ENCODE data around the gene TADA2A.
"Not testable (repeated sequence)": the region's sequence is repeated elsewhere in the genome, so short reads cannot be mapped to it uniquely, and the experiment has no call there.

The TADA2A gene

GRCh38 chr17:37405522-37405921 lies 1.2 kb upstream of the TADA2A start:
- not testable (repeated sequence) for DNase-seq

DNA sequence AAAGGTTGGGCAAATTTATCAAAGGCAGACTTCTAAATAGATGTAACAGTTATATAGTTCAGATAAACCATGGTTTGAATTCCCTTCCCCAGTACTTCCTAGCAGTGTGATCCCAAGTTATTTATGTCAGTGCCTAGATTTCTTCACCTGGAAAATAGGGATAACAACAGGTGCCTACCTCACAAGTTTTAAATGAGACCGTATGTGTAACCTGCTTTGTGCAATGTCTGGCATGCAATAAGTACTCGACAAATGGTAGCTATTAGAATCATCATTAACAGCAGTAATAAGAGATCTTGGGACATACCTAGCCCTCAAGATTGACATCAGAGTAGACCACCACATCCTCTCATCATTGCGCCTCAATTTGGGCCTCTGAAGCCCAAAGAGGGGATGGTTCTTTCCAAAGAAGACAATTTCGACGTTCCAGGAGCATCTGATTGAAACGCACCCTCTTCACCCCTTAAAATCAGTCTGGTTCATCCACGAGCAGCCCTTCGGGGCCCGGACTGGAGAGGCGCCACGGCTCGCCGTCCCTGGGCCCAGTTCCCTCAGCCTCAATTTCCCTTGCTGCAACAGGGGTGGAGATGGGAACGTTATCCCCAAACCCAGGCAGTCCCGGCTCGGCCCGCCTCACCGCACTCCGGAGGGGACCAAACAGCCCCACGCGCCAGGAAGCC lies 591 bp upstream of the TADA2A start:
- DNase-seq, result peak; percentile 8

DNA sequence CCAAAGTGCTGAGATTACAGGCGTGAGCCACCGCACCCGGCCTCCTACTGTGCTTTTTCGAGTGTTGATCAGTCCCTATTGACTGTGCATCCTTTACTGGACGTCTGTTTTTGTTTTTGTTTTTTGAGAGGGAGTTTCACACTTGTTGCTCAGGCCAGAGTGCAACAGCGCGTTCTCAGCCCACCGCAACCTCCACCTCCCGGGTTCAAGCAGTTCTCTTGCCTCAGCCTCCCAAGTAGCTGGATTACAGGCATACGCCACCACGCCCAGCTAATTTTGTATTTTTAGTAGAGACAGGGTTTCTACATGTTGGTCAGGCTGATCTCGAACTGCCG lies 1.4 kb downstream of the TADA2A start:
- DNase-seq, result not testable (repeated sequence)

DNA sequence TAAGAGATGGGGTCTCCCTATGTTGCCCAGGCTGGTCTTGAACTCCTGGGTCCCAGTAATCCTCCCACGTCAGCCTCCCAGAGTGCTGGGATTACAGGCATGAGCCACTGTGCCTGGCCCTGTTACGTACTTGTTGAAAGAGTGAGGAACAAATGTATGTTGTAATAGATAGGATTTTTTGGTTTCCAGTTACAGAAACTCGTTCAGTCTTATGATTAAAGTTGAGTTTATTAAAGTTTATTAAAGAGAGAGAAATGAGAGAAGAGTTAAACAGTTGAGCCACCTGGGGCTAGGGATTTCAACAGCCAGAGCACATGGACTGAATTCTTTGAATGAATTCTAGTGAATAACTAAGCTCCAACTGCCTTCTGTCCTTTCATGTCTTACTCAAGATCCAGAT lies 3.7 kb downstream of the TADA2A start:
- no peak for DNase-seq

DNA sequence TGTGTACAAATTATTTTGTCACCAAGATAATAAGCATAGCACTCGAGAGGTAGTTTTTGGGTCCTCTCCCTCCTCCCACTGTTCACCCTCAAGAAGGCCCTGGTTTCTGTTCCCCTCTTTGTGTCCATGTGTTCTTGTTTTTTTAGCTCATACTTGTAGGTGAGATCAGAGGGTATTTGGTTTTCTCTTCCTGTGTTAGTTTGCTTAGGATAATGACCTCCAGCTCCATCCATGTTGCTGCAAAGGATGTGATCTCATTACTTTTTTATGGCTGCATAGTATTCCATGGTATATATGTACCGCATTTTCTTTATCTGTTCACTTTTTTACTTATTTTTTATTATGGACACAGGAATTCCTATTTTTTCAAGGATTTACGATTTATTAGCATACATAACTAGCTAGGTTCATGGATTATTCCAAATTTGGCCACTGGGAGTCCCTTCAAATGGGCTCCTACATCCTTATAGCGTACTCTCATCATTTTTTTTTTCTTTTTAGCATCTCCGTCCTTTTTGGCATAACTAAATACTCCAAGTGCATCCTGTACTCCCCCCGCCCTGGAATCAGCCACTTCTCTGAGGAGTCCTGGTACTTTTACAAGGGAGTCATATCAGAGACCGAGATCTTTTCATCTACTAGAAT lies 7.3 kb downstream of the TADA2A start:
- no peak for DNase-seq

- DNase-seq, result peak; percentile 38
Observed at GRCh38 chr17:37417852-37418251, 11.2 kb downstream of the TADA2A start.

GRCh38 chr17:37422971-37423625 lies 16.4 kb downstream of the TADA2A start:
- DNase-seq, result no peak

DNA sequence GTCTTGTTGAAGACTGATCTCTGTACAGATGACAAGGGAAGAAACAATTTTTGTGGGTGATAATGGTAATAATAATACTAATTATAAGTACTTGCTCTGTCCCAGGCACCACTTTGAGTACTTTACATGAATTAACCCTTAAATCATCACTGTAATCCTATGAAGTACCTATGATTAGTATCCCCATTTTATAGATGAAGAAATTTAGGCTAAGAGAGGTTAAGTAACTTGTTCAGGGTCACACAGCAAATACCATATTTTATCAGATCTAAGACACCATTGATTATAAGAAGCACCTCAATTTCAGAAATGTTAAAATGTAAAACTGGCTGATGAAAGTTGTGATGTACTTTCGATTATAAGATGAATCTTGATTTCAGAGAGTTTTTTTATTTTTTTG lies 18.6 kb downstream of the TADA2A start:
- DNase-seq, result no peak

DNA sequence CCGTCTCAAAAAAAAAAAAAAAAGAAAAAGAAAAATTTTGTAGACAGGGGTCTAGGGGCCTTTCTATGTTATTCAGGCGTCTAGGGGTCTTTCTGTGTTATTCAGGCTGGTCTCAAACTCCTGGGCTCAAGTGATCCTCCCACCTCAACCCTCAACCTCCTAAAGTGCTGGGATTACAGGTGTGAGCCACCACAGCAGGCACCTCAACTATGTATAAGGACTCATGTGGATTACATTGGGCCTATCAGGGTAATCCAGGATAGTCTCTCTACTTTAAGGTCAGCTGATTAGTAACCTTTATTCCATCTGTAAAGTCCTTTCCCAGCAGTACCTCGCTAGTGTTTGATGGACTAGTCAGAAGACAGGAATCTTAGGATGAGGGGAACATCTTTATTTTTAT lies 22.4 kb downstream of the TADA2A start:
- DNase-seq, result no peak

GRCh38 chr17:37429453-37429852 lies 22.8 kb downstream of the TADA2A start:
- DNase-seq, result no peak

GRCh38 chr17:37430051-37430627 lies 23.5 kb downstream of the TADA2A start:
- peak; percentile 51 for DNase-seq

- no peak for DNase-seq
Observed at GRCh38 chr17:37432671-37433070, 26.0 kb downstream of the TADA2A start.

GRCh38 chr17:37438141-37438540 lies 31.5 kb downstream of the TADA2A start:
- no peak for DNase-seq

GRCh38 chr17:37440424-37440823 lies 33.7 kb downstream of the TADA2A start:
- DNase-seq, result no peak

DNA sequence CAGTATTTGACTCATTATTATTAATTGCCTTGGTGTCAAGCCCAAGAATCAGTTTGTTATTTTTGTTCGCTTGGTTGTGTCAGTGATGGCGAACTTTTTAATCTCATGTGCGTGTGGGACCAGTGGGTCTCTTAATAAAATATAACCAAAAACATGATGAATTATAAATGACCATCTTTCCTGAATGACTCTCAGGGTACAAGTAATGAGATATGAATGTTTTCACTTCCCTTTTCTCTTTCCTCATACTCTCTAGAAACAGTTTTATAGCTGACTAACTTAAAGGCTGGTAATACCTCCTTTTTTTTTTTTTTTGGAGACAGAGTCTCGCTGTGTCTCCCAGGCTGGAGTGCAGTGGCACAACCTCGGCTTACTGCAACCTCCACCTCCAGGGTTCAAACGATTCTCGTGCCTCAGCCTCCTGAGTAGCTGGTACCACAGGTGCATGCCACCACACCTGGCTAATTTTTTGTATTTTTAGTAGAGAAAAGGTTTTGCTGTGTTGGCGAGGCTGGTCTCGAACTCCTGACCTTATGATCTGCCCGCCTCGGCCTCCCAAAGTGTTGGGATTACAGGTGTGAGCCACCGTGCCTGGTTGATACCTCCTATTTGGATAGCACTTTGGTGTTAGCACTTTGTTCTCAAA lies 34.8 kb downstream of the TADA2A start:
- DNase-seq, result not testable (repeated sequence)

DNA sequence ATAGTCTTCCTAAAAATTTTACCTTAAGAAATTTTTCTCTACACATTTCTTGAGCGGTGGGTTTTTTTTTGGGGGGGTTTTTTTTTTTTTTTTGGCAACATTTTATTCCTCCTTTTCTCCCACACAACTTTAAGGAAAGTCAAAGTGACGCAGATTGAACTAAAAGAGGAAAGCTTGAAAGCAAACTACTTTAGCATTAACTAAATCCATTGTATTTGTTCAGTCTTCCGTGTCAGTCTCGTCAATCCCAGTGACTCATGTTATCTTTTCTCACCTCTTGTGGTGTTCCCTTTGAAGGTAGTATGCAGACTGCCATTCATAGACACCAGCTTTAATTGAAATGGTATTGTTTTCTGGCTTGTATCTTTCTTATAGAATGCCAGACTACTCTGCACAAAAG lies 39.3 kb downstream of the TADA2A start:
- no peak for DNase-seq

- peak; percentile 56 for DNase-seq
Observed at GRCh38 chr17:37447641-37448040, 41.0 kb downstream of the TADA2A start.

- DNase-seq, result no peak
Observed at GRCh38 chr17:37450112-37450511, 43.4 kb downstream of the TADA2A start.

DNA sequence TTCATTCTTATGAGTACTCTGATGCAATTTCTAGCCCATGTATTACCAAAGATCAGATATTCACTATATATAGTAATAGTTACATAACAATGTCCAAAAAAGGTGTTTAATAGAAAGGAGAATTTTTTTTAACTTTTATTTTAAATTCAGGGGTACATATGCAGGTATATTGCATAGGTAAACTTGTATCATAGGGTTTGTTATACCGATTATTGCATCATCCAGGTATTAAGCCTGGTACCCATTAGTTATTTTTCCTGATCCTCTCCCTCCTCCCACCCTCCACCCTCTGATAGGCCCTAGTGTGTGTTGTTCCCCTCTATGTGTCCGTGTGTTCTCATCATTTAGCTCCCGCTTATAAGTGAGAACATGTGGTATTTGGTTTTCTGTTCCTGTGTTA lies 51.1 kb downstream of the TADA2A start:
- DNase-seq, result not testable (repeated sequence)

GRCh38 chr17:37458805-37459204 lies 52.1 kb downstream of the TADA2A start:
- DNase-seq, result peak; percentile 69

- DNase-seq, result peak; percentile 20
Observed at GRCh38 chr17:37461668-37462067, 55.0 kb downstream of the TADA2A start.

- DNase-seq, result no peak
Observed at GRCh38 chr17:37462492-37462891, 55.8 kb downstream of the TADA2A start.

- no peak for DNase-seq
Observed at GRCh38 chr17:37463039-37463438, 56.4 kb downstream of the TADA2A start.

Measured in fibroblast of skin of right quadriceps (primary cell).